ENCODE data around the gene INSM1.

Gene INSM1

DNA sequence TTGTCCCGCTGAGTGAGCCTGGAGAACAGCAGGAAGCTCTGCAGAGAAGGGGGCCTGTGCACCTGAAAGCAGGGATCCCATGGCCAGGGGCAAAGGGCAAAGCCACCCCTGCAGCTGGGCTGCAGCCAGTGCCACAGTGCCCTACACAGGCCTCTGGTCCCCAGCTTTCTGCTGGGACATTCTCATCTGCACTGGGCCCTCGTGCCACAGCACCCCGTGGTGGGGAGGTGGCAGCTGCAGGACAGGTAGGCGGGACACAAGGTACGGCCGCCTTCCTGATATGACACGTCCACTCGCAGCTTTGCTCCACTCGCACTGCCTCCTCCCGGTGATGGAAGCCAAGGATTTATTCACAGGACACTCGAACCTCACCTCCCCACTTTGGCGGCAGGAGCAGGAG lies 27.2 kb downstream of the INSM1 start:
- TF ChIP-seq, protein P1, sequence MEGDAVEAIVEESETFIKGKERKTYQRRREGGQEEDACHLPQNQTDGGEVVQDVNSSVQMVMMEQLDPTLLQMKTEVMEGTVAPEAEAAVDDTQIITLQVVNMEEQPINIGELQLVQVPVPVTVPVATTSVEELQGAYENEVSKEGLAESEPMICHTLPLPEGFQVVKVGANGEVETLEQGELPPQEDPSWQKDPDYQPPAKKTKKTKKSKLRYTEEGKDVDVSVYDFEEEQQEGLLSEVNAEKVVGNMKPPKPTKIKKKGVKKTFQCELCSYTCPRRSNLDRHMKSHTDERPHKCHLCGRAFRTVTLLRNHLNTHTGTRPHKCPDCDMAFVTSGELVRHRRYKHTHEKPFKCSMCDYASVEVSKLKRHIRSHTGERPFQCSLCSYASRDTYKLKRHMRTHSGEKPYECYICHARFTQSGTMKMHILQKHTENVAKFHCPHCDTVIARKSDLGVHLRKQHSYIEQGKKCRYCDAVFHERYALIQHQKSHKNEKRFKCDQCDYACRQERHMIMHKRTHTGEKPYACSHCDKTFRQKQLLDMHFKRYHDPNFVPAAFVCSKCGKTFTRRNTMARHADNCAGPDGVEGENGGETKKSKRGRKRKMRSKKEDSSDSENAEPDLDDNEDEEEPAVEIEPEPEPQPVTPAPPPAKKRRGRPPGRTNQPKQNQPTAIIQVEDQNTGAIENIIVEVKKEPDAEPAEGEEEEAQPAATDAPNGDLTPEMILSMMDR (IDR thresholded peaks at IDR 0.05; ENCODE audit: control extremely low read depth, extremely low read depth, low read depth, missing control alignments), result no peak
- DNase-seq (ENCODE audit: extremely low spot score), result no peak
- POLR2A ChIA-PET, result no interaction called here
- CTCF ChIA-PET, result interaction anchor here (1.0 kb wide), 1 partner anchor 13 kb away, joined by 3 read pairs; no protein-coding TSS in a partner anchor

- TF ChIP-seq, protein P1 (IDR thresholded peaks at IDR 0.05; ENCODE audit: control extremely low read depth, extremely low read depth, low read depth, missing control alignments), result no peak
- CTCF ChIA-PET, result no interaction called here
- no peak for DNase-seq (ENCODE audit: extremely low spot score)
- POLR2A ChIA-PET, result no interaction called here
Measured at GRCh38 chr20:20395903-20396568, 28.1 kb downstream of the INSM1 start.

GRCh38 chr20:20396794-20397193 lies 28.9 kb downstream of the INSM1 start:
- CTCF ChIA-PET, result interaction anchor here (0.8 to 0.9 kb wide), 2 partner anchors 29 to 160 kb away, joined by 3 read pairs; no protein-coding TSS in a partner anchor
- TF ChIP-seq, protein P1 (IDR thresholded peaks at IDR 0.05; ENCODE audit: control extremely low read depth, extremely low read depth, low read depth, missing control alignments), result no peak
- POLR2A ChIA-PET, result no interaction called here
- DNase-seq (ENCODE audit: extremely low spot score), result no peak

DNA sequence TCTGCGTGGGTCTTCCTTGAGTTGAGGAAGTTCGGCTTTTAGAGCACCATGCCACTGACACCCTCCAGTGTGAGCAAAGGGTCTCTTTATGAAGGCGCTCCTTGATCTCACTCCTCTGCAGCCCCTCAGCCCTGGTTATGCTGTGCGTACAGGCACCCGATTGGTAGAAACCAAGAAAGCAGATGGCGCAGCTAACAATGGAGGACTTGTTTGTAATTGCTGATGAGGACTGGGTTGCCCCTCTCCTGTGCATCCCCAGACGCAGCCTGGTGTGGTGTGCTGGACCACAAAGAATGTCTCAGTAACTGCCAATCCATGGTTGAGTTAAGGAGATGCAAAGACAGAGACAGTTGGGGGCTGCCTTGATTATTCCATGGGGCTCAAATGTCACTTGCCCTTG lies 30.2 kb downstream of the INSM1 start:
- ChIA-PET POLR2A (no interaction called here), CTCF (no interaction called here)
- TF ChIP-seq, protein P1 (IDR thresholded peaks at IDR 0.05; ENCODE audit: control extremely low read depth, extremely low read depth, low read depth, missing control alignments), result no peak
- no peak for DNase-seq (ENCODE audit: extremely low spot score)

GRCh38 chr20:20399531-20400500 lies 31.9 kb downstream of the INSM1 start:
- TF ChIP-seq, protein P1 (IDR thresholded peaks at IDR 0.05; ENCODE audit: control extremely low read depth, extremely low read depth, low read depth, missing control alignments), result no peak
- CTCF ChIA-PET, result interaction anchor here (1.2 kb wide), 1 partner anchor 18 kb away, joined by 3 read pairs; no protein-coding TSS in a partner anchor
- POLR2A ChIA-PET, result interaction anchor here (0.6 kb wide), 1 partner anchor 134 kb away, joined by 3 read pairs; no protein-coding TSS in a partner anchor
- DNase-seq (ENCODE audit: extremely low spot score), result no peak

- ChIA-PET CTCF (interaction anchor here (1.2 kb wide), 1 partner anchor 192 kb away, joined by 3 read pairs; no protein-coding TSS in a partner anchor), POLR2A (no interaction called here)
Measured at GRCh38 chr20:20401991-20402390, 34.1 kb downstream of the INSM1 start.

More at GRCh38 chr20:20401991-20402390, 34.1 kb downstream of the INSM1 start:
- TF ChIP-seq, protein P1 (IDR thresholded peaks at IDR 0.05; ENCODE audit: control extremely low read depth, extremely low read depth, low read depth, missing control alignments), result no peak
- DNase-seq (ENCODE audit: extremely low spot score), result no peak
